Measurements from ENCODE around the gene AARS1.
"Not testable (repeated sequence)": the region's sequence is repeated elsewhere in the genome, so short reads cannot be mapped to it uniquely, and the experiment has no call there.

The AARS1 gene

GRCh38 chr16:70289229-70290094 lies at the start of gene AARS1:
TSS of gene AARS1 (minus strand) at chr16:70289506. CDS start at chr16:70282763, 6,743 bp downstream.
- DNase-seq (ENCODE audit: low spot score), result peak; percentile 97

DNA sequence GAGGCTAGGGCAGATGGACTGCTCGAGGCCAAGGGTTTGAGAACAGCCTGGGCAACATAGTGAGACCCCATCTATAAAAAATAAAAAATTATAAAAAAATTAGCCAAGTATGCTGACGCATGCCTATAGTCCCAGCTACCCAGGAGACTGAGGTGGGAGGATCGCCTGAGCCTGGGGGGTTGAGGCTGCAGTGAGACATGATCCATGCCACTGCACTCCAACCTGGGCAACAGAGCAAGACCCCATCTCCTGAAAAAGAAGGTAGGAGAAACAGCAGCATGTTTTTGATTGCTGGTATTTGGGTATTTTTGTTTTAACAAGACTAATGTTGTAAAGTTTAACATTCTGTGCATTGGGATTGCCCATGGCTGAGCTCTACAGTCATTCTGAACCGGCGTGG lies 48.5 kb upstream of the AARS1 start:
- DNase-seq (ENCODE audit: low spot score), result no peak

DNA sequence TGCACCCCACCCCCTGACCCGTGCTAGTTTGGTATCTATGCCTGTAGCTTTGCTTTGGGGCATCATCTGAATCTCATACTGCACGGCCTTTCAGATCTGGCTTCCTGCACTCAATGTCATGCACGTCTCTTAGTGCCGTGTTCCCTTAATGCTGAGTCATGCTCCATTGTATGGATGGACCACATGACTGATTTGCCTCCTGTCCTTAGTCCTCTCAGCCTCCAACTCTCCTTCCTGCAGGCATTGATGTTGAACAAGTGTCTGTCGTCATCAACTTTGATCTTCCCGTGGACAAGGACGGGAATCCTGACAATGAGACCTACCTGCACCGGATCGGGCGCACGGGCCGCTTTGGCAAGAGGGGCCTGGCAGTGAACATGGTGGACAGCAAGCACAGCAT lies 43.4 kb upstream of the AARS1 start:
- not testable (repeated sequence) for DNase-seq (ENCODE audit: low spot score)

DNA sequence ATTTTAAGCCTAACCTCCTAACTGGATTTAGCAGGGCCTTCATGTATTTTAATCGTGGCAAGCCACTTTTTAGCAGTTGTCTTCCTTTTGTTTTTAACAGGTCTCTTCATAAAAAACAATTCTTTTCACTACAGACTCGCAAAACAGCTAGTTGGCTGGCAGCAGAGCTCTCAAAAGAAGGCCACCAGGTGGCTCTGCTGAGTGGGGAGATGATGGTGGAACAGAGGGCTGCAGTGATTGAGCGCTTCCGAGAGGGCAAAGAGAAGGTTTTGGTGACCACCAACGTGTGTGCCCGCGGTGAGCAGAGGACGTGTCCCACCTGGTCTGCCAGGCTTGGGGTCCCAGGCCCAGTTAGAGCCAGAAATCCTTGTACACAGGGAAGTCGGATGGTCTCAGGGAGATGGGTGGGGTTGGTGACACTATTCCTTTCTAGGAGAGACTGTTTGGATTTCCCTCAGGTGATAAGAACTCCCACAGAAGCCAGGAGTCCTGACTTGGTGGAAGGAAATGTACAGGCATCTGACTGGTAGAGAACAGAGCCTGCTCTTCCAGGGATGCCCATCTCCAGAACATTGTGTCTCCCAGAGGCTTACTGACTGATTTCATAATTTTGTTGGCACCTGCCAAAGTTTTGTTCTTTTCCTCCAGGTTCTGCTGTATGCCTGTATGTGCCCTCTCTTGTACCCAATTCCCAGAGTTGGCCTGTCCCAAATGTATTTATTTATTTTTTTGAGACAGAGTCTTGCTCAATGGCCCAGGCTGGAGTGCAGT lies 42.5 kb upstream of the AARS1 start:
- DNase-seq (ENCODE audit: low spot score), result no peak

DNA sequence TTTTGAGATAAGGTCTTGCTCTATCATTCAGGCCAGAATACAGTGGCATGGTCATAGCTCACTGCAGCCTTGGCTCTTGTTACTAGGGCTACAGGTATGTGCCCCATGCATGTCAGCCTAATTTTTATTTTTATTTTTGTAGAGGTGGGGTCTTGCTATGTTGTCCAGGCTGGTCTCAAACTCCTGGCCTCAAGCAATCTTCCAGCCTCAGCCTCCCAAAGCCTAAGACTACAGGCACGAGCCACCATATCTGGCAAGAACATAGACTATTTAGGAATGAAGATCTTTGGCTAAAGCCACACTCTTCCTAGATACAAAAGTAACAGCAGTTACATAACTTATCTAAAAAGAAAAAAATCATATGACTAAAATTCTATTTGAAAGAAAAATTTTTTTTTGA lies 41.8 kb upstream of the AARS1 start:
- no peak for DNase-seq (ENCODE audit: low spot score)

DNA sequence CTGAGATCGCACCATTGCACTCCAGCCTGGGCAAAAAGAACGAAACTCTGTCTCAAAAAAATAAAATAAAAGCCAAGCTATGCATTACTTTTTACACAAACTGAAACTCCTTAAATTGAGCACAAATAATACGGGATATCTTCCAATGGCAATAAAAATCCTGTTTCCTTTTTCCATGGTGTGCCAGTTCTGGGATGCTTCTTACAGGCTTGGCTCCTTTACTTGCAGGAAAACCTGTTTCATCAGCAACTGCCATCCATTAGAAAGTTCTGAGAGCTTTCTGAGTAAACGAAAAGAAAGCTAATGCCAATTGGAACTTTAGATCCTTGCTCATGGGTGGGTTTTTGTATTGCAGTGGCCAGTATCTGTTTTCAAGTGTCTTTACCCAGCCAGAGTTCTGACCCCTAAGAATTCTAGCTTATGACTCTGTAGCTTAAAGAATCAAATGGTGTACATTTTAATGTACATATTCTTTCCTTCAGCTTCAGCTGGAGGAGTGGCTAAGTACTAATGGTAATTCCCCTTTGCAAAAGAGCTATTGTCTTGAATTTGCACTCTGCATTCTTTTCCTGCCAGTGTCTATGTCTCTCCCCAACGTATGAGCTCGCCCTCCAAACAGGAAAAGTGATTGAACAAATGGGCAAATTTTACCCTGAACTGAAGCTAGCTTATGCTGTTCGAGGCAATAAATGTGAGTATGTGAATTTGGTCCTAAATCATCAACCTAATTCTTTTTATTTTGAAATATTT lies 35.9 kb upstream of the AARS1 start:
- DNase-seq (ENCODE audit: low spot score), result no peak

DNA sequence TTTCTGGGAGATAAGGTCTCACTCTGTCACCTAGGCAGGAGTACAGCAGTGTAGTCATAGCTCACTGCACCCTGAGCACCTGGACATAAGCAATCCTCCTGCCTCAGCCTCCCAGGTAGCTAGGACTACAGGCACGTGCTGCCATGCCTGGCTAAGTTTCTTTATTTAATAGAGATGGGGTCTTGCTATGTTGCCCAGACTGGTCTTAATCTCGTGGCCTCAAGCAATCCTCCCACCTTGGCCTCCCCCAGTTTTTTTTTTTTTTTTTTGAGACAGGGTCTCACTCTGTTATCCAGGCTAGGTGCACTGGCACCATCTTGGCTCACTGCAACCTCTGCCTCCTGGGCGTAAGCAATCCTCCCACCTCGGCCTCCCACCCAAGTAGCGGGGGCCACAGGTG lies 30.8 kb upstream of the AARS1 start:
- DNase-seq (ENCODE audit: low spot score), result no peak

DNA sequence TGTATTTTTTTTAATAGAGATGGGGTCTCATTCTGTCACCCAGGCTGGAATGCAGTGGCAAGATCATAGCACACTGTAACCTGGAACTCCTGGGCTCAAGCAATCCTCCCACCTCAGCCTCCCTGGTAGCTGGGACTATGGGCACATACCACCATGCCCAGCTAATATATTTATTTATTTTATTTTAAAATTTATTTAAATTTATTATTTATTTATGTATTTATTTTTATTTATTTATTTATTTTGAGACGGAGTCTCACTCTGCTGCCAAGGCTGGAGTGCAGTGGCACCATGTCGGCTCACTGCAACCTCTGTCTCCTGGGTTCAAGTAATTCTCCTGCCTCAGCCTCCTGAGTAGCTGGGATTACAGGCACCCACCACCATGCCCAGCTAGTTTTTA lies 18.4 kb upstream of the AARS1 start:
- not testable (repeated sequence) for DNase-seq (ENCODE audit: low spot score)

GRCh38 chr16:70306880-70307279 lies 17.6 kb upstream of the AARS1 start:
- no peak for DNase-seq (ENCODE audit: low spot score)

- DNase-seq (ENCODE audit: low spot score), result no peak
These were observed 15.7 kb upstream of the AARS1 start for GRCh38 chr16:70304892-70305448.

DNA sequence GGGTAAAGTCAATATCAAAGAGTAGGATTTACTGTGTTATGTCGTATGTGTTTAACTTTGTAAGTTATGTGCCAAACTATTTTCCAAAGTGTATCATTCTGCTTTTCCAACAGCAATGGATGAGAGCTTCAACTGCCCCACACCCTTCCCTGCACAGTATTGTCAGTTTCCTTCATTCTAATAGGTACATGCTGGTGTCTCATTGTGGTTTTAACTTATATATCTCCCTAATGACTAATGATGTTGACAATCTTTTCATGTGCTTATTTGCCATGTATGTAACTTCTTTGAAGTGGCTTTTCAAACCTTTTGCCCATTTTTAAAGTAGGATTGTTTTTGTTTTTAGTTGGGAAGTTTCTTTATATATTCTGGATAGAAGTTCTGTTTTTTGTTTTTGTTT lies 13.4 kb upstream of the AARS1 start:
- no peak for DNase-seq (ENCODE audit: low spot score)

- DNase-seq (ENCODE audit: low spot score), result no peak
These were observed 11.8 kb upstream of the AARS1 start for GRCh38 chr16:70301121-70301520.

GRCh38 chr16:70298988-70299938 lies 10.0 kb upstream of the AARS1 start, which contains the start of gene DDX19B:
TSS of gene DDX19B (plus strand) at chr16:70299186. CDS start at chr16:70299298, 112 bp downstream.
- peak; percentile 84 for DNase-seq (ENCODE audit: low spot score)

DNA sequence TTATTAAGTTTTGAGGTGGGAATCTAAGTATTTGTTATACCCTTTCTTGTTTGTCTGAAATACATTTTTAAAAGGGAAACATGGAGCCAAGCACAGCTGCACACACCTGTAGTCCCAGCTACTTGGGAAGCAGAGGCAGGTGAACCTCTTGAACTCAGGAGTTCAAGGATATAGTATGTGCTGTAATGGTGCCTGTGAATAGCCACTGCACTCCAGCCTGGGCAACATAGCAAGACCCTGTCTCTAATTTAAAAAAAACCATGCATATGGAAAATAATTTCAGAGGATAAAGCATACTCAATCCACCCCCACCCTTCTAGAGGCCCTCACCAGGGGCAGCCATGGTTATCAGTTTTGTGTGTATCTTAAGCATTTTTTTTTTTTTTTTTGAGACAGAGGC lies 6.3 kb upstream of the AARS1 start:
- DNase-seq (ENCODE audit: low spot score), result no peak

GRCh38 chr16:70294385-70295025 lies 5.2 kb upstream of the AARS1 start:
- no peak for DNase-seq (ENCODE audit: low spot score)

- DNase-seq (ENCODE audit: low spot score), result not testable (repeated sequence)
These were observed 2.8 kb upstream of the AARS1 start for GRCh38 chr16:70292148-70292547.

DNA sequence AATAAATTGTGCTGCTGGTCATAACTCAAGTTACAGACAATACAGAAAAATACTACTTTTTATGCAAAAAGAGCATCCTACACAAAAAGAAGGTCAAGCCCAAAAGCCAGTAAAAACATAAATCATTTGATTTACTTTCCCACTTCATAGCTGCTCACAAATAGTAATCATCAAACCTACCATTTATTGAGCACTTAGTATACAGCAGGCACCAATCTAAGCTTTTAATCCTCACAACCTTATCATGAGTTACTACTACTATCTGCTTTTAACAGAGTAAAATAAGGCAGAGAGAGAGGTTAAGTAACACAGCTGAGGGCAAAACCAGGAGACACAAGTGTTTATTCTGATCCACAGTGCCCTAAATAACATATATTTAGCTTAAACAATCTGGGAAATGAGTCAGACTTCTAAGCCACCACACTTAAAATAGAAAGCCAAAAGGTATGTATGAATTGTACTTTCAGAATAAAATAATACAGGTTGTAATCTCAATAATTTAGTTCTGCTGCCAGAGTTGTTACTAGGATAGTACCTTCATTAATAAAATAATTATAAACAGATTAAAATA lies 1.7 kb upstream of the AARS1 start:
- DNase-seq (ENCODE audit: low spot score), result no peak

DNA sequence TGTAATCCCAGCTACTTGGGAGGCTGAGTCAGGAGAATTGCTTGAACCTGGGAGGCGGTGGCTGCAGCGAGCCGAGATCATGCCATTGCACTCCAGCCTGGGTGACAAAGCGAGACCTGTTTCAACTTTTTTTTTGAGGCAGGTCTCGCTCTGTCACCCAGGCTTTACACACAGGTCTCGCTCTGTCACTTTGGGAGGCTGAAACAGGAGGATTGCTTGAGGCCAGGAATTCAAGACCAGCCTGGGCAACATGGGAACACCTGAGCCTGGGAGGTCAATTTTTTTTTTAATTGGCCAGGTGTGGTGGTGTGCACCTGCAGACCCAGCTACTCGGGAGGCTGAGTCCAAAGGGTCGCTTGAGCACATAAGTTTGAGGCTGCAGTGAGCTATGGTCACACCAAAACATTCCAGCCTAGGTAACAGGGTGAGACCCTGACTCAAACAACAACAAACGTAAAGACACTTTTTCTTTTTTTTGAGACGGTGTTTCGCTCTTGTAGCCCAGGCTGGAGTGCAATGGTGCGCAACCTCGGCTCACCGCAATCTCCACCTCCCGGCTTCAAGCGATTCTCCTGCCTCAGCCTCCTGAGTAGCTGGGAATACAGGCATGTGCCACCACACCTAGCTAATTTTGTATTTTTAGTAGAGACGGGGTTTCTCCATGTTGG lies 1.9 kb downstream of the AARS1 start:
- not testable (repeated sequence) for DNase-seq (ENCODE audit: low spot score)

GRCh38 chr16:70276392-70276791 lies 12.9 kb downstream of the AARS1 start:
- no peak for DNase-seq (ENCODE audit: low spot score)
